Small intestine (tissue), 7 donors: ENCODE measurements around the gene ZDHHC22. TPM values are rescaled to one million over a fixed set of nuclear protein-coding genes. Genes with fewer than 3 reads are reported as not detected.

Source experiments
- DNase-seq, 2 donors: peaks; one replicate each; pipeline versions ENCODE4 v3.0.0 to v3.0.0-alpha.2; 2013
- FAIRE-seq: peaks from 2 replicates; lab custom pipeline; 2012; peaks lifted over from hg19 to GRCh38; lab: Jason Lieb, UNC
- H3K27ac ChIP-seq, 3 donors: one replicate each; pipeline ENCODE4 v1.5.1; 2013; ENCODE audit warnings: low read length in 2 of 3, mild to moderate bottlenecking in 2 of 3, control low read depth in 1 of 3, inconsistent platforms in 1 of 3, low read depth in 1 of 3, moderate library complexity in 1 of 3
- H3K27me3 ChIP-seq, 3 donors: one replicate each; pipeline ENCODE4 v1.6.1; 2013; ENCODE audit warnings: low read length in 3 of 3, inconsistent platforms in 1 of 3; ENCODE audit not compliant: control insufficient read depth in 3 of 3, insufficient read depth in 3 of 3
- H3K36me3 ChIP-seq, 3 donors: one replicate each; pipeline ENCODE4 v1.6.1; 2013; ENCODE audit warnings: low read length in 3 of 3, inconsistent platforms in 1 of 3, low read depth in 1 of 3, mild to moderate bottlenecking in 1 of 3, moderate library complexity in 1 of 3; ENCODE audit not compliant: control insufficient read depth in 3 of 3, insufficient read depth in 2 of 3
- H3K4me1 ChIP-seq, 3 donors: one replicate each; pipeline ENCODE4 v1.6.1; 2013; ENCODE audit warnings: low read length in 2 of 3, inconsistent platforms in 1 of 3, low read depth in 1 of 3, mild to moderate bottlenecking in 1 of 3, moderate library complexity in 1 of 3; ENCODE audit not compliant: control insufficient read depth in 3 of 3, insufficient read depth in 2 of 3
- H3K4me3 ChIP-seq, 3 donors: one replicate each; pipeline ENCODE4 v1.5.1; 2013; ENCODE audit warnings: low read length in 3 of 3, control low read depth in 1 of 3, inconsistent platforms in 1 of 3, low read depth in 1 of 3, mild to moderate bottlenecking in 1 of 3, moderate library complexity in 1 of 3
- H3K9me3 ChIP-seq, 2 donors: one replicate each; pipeline ENCODE4 v1.6.1; 2013; ENCODE audit warnings: low read depth in 1 of 2, low read length in 1 of 2; ENCODE audit not compliant: control insufficient read depth in 2 of 2, insufficient read depth in 1 of 2
- WGBS, 3 donors: extraction: QIAGEN DNeasy Blood & Tissue Kit; methylation state at CpG; one replicate each; pipeline ENCODE4 v1.1.7; 2013; 5-methylcytosine and 5-hydroxymethylcytosine counted together
- polyA plus RNA-seq, 4 donors: library from polyadenylated mRNA; stranded (reverse) in 3 of 4; unstranded in 1 of 4; fragments of 200-250 nt in 3 of 4; fragments of 120-200 nt in 1 of 4; gene quantifications; one replicate each; pipeline versions ENCODE4 v1.2.1 to v1.2.3, GENCODE V29; 2013
- donor health status: healthy with polysubstance abuse.
- donor health status: control.
- donor health status: control.
- donor health status: Bipolar disorder and iron deficiency.
- donor health status: healthy.

The ZDHHC22 gene
- polyA plus RNA-seq, 4 donors: 0.12 to 0.33 TPM; not detected in 2

GRCh38 chr14:77172916-77173315 is 31.3 kb upstream of the ZDHHC22 start:
- FAIRE-seq (no peak), DNase-seq (no peak)
- Histone ChIP-seq H3K4me3 (no peak overlapping the region), H3K9me3 (peaks cover 0 to 8% of the 10 kb centered on the region in 2 donors), H3K4me1 (no peaks in the 10 kb centered on the region), H3K27me3 (no peaks in the 10 kb centered on the region), H3K36me3 (no peaks in the 10 kb centered on the region), H3K27ac (no peak overlapping the region)
- 80% methylated on average over 5 of the region's 5 CpGs for WGBS, 3 donors

GRCh38 chr14:77170045-77170444 is 28.5 kb upstream of the ZDHHC22 start:
- Histone ChIP-seq H3K36me3 (no peaks in the 10 kb centered on the region), H3K27ac (no peak overlapping the region), H3K27me3 (no peaks in the 10 kb centered on the region), H3K4me1 (no peaks in the 10 kb centered on the region), H3K9me3 (peaks cover 0 to 8% of the 10 kb centered on the region in 2 donors), H3K4me3 (no peak overlapping the region)
- no peak for FAIRE-seq
- WGBS, 3 donors: 55 to 63% (median 58%) methylated on average over 3 of the region's 3 CpGs
- no peak for DNase-seq

GRCh38 chr14:77161011-77161410 is 19.4 kb upstream of the ZDHHC22 start:
- H3K36me3 ChIP-seq: no peaks in the 10 kb centered on the region
- no peaks in the 10 kb centered on the region for H3K9me3 ChIP-seq
- WGBS, 3 donors: 75 to 80% (median 79%) methylated on average over 4 of the region's 4 CpGs
- DNase-seq (no peak), FAIRE-seq (no peak)
- no peak overlapping the region for H3K4me3 ChIP-seq
- H3K4me1 ChIP-seq: no peaks in the 10 kb centered on the region
- no peak overlapping the region for H3K27ac ChIP-seq
- peaks cover 0 to 19% (median 11%) of the 10 kb centered on the region in 3 donors for H3K27me3 ChIP-seq

- no peak for DNase-seq
- 61 to 83% (median 73%) methylated on average over 2 of the region's 2 CpGs for WGBS, 3 donors
- no peak overlapping the region for H3K4me3 ChIP-seq
- H3K4me1 ChIP-seq: no peaks in the 10 kb centered on the region
- H3K27me3 ChIP-seq: peaks cover 0 to 29% (median 20%) of the 10 kb centered on the region in 3 donors
- H3K27ac ChIP-seq: no peak overlapping the region
- peaks cover 0 to under 1% of the 10 kb centered on the region in 2 donors for H3K9me3 ChIP-seq
- no peaks in the 10 kb centered on the region for H3K36me3 ChIP-seq
- FAIRE-seq: no peak
Observed at GRCh38 chr14:77158882-77159255, 17.3 kb upstream of the ZDHHC22 start.

- Histone ChIP-seq H3K4me1 (no peaks in the 10 kb centered on the region), H3K27me3 (peaks cover 0 to 29% (median 24%) of the 10 kb centered on the region in 3 donors), H3K36me3 (no peaks in the 10 kb centered on the region), H3K4me3 (no peak overlapping the region), H3K27ac (no peak overlapping the region), H3K9me3 (peaks cover 0 to 4% of the 10 kb centered on the region in 2 donors)
- no peak for FAIRE-seq
- DNase-seq: peak in 1 of 2 donors; percentile 16
- WGBS, 3 donors: 7 to 16% (median 14%) methylated on average over 14 to 18 of the region's 18 CpGs
Observed at GRCh38 chr14:77158175-77158881, 16.7 kb upstream of the ZDHHC22 start.

GRCh38 chr14:77157740-77158139 is 16.1 kb upstream of the ZDHHC22 start:
- Histone ChIP-seq H3K36me3 (no peaks in the 10 kb centered on the region), H3K4me3 (no peak overlapping the region), H3K9me3 (peaks cover 0 to 4% of the 10 kb centered on the region in 2 donors), H3K27me3 (peaks cover 0 to 31% (median 24%) of the 10 kb centered on the region in 3 donors), H3K27ac (no peak overlapping the region), H3K4me1 (no peaks in the 10 kb centered on the region)
- WGBS, 3 donors: 45 to 51% (median 48%) methylated on average over 10 to 11 of the region's 11 CpGs
- FAIRE-seq: no peak
- DNase-seq: no peak

- no peaks in the 10 kb centered on the region for H3K36me3 ChIP-seq
- no peaks in the 10 kb centered on the region for H3K4me1 ChIP-seq
- DNase-seq (no peak), FAIRE-seq (no peak)
- H3K27me3 ChIP-seq: peaks cover 0 to 26% (median 22%) of the 10 kb centered on the region in 3 donors
- peaks cover 0 to 4% of the 10 kb centered on the region in 2 donors for H3K9me3 ChIP-seq
- 69 to 83% (median 79%) methylated on average over 1 to 2 of the region's 2 CpGs for WGBS, 3 donors
- no peak overlapping the region for H3K4me3 ChIP-seq
- no peak overlapping the region for H3K27ac ChIP-seq
Observed at GRCh38 chr14:77155083-77155482, 13.5 kb upstream of the ZDHHC22 start.

- Histone ChIP-seq H3K27ac (no peak overlapping the region), H3K4me3 (no peak overlapping the region), H3K4me1 (no peaks in the 10 kb centered on the region), H3K36me3 (no peaks in the 10 kb centered on the region), H3K27me3 (peaks cover 0 to 26% (median 22%) of the 10 kb centered on the region in 3 donors), H3K9me3 (peaks cover 0 to 4% of the 10 kb centered on the region in 2 donors)
- FAIRE-seq (no peak), DNase-seq (no peak)
- WGBS, 3 donors: 45 to 58% (median 55%) methylated on average over 7 of the region's 7 CpGs
Observed at GRCh38 chr14:77154421-77154820, 12.8 kb upstream of the ZDHHC22 start.
